ENCODE results near the gene WRNIP1.

GRCh38 chr6:2805031-2805430 is 39.8 kb downstream of the WRNIP1 start:
- TF ChIP-seq CTCF (conservative IDR thresholded peaks at IDR 0.05; ENCODE audit: low read length) (no peak), EZH2phosphoT487 (IDR thresholded peaks at IDR 0.05; ENCODE audit: borderline replicate concordance) (no peak)
